Measurements from ENCODE around the gene PROB1.
"Not testable (repeated sequence)": the region's sequence is repeated elsewhere in the genome, so short reads cannot be mapped to it uniquely, and the experiment has no call there.

PROB1 gene
- total RNA-seq = 0 to 0.45 (median 0.20) reads per million in 18 experiments

- no peak for DNase-seq
Observed at GRCh38 chr5:139394654-139395566, at the start of gene PROB1. Gene PROB1 (minus strand): TSS chr5:139395104. CDS start chr5:139395081, 23 bp downstream.

GRCh38 chr5:139443831-139444453 is 49.0 kb upstream of the PROB1 start:
- no peak for DNase-seq

GRCh38 chr5:139440416-139440815 is 45.5 kb upstream of the PROB1 start:
- DNase-seq = not testable (repeated sequence)

DNA sequence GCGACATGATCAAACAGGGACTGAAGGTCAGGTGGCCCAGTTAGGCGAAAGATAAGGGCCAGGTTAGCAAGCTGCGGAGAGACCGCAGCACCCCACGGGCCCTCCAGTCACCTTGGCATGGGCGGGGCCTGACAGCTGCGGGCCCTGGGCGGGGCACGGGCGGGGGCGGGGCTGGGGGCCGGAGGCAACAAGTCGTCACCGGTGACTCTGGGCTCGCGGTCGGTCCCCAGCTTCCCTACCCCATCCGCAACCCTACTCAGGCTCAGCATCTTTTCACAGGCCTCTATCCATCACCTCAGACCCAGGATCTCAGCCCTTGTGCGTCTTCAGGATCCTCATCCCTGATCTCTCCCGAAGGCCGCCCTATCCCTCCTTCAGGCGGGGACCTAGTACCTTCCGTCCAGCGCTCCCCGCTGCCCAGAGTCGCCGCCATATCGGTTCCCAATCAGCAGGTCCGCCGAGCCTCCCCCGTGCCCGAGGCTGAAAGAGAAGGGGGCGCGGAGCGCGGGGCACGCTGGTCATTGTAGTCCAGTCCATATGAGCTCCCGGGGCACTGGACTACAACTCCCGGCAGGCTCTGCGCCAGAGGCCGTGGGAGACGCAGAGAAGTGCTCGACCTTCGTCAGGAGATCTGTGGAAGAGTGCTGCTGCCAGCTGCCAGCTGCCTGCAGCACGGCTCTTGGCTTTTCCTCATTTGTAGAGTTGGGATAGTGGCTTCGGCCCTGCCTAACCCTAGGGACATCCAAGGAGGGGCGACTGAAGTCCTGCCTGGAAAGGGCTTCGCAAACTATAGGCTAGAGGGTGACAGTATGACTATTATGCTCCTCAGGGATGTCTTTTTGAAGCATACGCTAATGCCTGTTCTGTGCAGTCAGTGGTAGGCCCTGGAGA is 44.4 kb upstream of the PROB1 start, which contains the start of gene DNAJC18:
Gene DNAJC18 (minus strand): TSS at position 513 of the 891 bp plus-strand sequence. CDS start 80 bp downstream, at position 433.
- peak; percentile 92 to 93 for DNase-seq

- DNase-seq = no peak
Observed at GRCh38 chr5:139438707-139439012, 43.8 kb upstream of the PROB1 start.

DNA sequence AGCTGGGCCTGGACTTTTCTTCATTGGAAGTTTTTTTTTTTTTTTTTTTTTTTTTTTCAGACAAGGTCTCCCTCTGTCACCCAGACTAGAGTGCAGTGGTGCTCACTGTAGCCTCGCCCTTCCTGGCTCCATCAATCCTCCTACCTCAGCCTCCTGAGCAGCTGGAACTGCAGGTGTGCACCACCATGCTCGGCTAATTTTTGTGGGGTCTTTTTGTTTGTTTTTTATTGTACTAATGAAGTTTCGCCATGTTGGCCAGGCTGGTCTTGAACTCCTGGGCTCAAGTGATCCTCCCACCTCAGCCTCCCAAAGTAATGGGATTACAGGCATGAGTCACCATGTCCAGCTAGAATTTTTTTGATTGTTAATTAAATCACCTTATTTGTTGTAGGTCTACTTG is 40.8 kb upstream of the PROB1 start:
- no peak for DNase-seq

DNA sequence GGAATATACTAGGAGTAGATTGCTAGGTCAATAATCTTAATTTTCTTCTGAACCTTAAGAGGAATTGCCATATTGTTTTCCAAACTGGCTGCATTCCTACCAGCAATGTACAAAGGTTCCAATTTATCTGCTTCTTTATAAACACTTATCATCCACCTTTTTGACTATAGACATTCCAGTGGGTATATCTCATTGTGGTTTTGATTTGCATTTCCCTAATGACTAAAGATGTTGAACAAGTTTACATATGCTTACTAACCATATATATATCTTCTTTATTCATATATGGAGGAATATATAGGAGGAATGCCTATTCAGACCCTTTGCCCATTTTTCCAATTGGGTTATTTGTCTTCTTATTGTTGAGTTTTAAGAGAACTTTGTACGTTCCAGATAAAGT is 36.8 kb upstream of the PROB1 start:
- no peak for DNase-seq

DNA sequence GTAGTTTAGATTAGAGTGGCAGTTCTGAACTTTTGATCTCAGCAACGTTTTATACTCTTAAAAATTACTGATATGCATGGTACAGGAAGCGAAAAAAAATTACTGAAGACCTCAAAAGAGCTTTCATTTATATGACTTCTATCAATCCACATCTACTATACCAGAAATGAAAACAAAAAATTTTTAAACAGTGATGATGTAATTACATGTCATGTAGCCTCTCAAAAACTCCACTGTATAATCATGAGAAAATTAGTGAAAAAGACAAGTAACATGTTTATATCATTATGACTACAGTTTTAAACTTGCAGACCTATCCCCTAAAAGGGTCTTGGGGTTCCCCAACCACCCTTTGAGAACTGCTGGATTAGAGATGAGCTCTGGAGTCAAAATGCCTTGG is 35.1 kb upstream of the PROB1 start:
- no peak for DNase-seq

DNA sequence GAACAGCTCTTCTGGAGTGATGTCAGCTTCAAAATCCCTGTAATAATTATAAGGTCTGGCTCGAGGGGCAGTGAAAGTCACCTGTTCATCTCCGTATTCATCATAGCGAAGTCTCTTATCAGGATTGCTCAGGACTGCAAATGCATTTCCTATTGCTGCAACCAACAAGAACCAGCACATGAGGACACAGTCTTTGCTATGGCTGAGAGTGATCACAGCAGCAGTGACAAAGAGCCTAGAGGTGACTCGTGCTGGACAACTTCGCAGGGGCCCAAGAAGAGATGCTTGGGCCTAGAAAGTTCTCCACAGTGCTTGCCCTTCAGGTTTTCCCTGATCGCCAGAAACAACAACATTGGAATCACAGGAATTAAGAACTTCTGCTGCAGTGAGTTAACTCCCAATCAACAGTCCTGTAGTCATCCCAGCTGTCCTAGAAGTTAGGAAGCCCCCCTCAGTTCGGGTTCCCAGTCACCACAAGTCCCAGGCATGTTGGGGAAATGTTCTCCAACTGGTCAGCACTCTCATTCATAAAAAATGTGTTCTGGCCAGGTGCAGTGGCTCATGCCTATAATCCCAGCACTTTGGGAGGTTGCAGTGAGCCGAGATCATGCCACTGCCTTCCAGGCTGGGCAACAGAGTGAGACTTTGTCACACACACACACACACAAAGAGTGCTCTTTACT is 31.4 kb upstream of the PROB1 start:
- no peak for DNase-seq

- DNase-seq = no peak
Observed at GRCh38 chr5:139425497-139425896, 30.6 kb upstream of the PROB1 start.

- DNase-seq = peak; percentile 75 to 88
Observed at GRCh38 chr5:139422307-139422893, 27.5 kb upstream of the PROB1 start.

DNA sequence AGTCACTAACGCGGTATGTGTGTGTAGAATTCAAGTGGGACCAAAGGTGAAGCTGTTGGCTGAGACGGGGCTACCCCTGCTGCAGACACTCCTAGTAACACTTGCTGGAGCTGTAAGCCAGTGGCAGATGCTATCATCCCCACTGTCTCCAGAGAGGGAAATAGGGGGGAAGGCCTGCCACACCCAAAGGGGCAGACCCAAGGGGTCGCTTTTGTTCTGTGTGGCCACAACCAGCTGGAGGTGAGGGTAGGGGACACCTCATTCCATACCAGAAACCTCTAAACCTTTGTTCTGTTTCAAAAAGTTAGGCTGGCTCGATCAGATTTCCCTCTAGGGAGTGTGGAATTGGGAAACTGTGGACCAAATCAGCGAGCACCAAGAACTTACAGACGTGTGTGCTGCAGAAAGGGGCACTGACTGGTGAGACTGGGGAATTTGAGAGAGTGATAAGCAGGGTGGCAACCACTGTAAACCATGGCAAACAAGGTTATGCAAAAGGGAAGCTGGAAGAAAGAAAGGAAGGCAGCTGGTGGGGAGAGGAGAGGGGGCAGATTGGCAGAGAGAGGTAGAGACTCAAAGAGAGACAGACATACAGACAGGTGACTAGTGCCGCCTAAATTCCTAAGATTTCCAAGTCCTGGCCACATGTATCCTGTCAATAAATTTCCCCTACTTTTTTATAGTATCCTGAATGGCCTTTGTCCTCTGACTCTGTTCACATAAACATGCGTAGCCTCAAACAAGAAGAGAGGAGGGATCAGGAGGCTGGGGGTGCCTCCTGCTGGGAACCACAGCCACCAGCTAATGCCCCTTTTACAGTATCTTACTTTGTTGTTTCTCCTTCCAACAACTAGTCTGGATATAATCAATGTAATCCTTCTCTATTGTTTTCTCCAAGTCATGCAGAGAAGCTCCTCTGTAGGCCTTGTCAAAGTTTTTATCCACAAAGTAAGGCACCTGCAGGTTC is 24.6 kb upstream of the PROB1 start:
- no peak for DNase-seq

- DNase-seq = no peak
Observed at GRCh38 chr5:139418793-139419192, 23.9 kb upstream of the PROB1 start.

- DNase-seq = no peak
Observed at GRCh38 chr5:139417214-139417613, 22.3 kb upstream of the PROB1 start.

- no peak for DNase-seq
Observed at GRCh38 chr5:139416651-139417050, 21.7 kb upstream of the PROB1 start.

DNA sequence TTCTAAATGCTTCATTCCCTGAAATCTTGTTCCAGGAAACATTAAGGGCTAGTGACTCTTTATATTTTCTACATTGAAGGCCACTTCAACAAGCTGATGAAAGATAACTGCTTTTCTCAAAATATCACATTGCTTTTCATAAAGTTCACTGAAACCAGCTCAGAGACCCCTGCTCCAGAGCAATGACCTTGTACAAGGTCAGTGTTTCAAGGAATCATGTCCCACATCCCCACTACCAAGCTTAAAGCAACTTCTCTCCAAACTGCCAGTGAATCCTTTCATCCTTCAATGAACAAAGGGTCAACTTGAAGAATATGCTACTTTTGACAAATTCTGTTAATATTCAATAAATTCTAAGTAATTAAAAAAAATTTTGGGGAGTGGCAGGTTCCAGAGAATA is 21.0 kb upstream of the PROB1 start:
- DNase-seq = no peak

DNA sequence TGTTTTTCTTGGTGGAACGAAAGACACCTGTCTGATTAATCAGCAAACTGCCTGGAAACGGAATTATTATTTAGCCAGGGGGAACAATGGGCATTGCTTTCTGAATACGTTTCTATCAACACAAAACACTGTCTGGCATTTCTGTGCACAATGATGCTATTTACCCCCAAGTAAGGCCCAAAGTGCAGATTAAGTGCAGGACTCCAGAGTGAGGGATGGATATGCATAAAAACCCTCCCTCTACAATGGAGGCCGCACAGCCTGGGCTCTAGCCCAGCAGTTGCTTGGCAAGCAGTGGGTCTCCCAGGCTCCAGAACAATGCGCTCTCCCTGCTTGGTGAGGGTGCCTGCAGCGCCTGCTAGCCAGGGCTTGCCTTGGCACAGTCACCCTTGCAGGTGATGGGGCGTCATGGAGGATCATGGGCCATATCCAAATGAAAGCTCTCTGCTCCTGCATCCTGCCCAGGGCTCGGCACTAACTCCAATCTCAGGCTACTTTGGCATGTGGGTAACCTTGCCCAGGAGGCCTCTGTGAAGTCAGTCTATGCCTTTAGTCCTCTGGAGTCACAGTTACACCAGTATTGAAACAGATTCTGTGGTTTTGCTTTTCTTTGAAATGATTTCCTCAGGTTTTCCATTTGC is 20.4 kb upstream of the PROB1 start:
- no peak for DNase-seq

DNA sequence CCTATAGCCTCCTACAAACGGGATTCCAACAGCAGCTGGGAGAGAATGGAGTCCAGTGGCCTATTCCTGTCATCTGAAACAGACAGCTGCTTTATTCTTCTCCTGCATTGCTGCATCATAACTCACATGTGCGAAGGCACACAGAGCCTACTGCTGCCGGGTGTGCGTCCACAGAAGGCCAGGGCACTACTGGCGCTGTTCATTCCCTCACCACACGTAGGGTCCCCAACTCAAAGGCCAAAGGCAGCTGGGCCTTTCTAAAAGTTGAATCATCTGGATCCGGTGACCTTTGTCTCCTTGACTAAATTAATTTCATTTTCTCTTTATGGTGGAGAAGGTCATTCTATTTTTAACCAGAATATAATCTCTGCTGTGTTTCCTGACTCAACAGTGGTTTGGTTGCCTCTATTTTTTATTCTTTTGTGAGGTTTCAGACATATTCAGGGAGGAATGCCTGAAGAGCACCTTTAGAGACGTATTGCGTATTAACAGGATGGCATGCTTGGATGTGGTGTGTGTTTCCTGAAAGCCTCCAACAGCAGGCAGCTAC is 19.8 kb upstream of the PROB1 start:
- no peak for DNase-seq

DNA sequence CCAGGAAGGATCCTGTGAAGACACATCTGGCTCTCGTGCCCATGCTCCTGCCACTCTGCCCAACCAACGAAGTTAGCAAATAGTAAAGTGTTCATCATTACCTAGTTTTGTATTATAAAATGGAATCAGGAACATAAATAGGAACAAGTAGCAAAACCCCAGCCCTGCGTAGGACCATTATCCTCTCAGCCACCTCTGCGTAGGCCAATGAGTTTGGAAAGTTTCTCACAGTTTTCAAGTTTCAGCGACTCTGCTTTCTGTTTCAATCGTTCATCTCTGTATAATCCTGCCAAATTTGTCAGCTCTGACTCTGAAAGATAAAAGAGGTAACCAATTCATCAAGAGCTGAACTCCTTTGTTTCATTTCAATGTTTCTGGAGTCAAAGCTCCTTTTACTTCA is 19.1 kb upstream of the PROB1 start:
- DNase-seq = no peak

DNA sequence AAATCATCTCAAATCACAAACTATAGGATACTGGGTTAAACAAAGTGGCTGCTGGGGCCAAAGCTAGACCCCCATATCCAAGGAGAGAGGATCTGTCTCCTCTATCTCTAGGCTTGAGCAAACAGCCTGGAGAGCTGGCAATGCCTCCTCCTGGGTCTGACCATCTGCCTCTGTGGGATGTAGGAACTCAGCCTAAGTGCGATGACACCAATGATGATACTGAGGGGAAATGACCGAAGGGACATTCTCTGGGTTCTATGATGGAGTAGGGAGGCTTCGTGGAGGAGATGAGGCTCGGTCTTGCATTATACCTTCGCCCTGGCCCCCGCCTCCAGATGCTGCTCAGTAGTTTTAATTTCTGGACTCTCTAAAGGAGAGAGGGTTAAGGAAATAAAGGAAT is 18.2 kb upstream of the PROB1 start:
- no peak for DNase-seq

Measured in inflammatory macrophage (primary cell).